Femur (tissue), 1 donor: Measurements from ENCODE around the gene SLC6A13.
"Not testable (repeated sequence)": the region's sequence is repeated elsewhere in the genome, so short reads cannot be mapped to it uniquely, and the experiment has no call there.

ENCODE experiments used
- DNase-seq: peaks from one replicate; pipeline ENCODE4 v3.0.0-alpha.2; 2017

Gene SLC6A13

DNA sequence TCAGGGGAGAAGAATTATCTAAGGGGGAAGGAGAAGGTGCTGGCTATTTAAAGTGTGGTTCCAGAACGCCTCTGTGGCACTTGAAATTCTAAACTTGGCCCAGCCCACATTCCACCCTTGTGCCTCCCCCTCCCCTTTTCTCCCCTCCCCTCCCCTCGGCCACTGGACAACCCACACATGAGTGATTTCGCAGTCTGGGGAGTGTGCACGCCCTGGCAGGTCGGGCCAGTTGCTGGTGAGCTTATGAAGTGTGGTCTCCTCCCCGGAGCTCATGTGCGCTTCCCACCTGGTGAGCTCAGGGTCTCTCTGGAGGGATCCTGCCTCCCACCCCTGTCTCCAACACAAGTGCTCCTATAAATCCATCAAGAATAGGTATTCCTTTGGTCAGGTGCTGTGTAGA lies at the start of gene SLC6A13:
Gene SLC6A13 (minus strand): TSS at position 20 of the 400 bp plus-strand sequence. CDS start 2,784 bp downstream, outside the sequence.
- DNase-seq = peak; percentile 47

DNA sequence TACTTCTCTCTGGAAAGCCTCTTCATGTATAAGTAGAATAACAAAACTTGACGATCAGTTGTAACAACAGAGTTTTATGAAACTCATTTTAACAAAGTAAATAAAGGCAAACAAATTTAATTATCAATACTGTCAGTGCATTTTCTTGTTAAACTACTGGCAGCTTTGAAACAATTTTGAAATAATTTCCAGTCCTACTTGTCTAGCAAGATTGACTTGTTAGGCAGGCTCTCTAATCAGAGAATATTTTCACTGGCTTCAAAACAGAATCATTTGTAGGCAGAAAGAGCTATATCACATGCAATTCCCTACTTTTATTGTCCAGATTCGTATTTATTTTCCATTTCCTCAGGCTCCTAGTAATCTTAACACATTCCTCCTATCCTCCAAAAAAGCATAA lies 45.9 kb upstream of the SLC6A13 start:
- DNase-seq = no peak

DNA sequence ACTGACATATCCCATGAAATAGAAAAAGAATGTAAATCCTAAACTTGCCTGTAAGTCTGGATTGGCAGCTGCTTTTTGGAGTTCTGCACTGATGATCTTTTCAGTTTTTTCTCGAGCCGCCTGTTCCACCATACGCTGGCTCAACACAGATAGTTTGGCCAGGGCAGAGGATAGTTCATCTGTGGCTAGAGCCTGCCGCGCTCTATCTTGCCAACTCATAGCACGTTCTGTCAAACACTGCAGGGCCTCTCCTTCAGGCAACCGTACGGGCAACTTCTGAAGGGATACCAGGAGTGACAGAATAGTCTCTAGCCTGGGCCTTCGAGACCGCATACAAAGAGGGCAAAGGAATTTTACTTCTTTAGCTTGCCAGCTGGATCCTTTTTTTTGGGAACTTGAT lies 44.8 kb upstream of the SLC6A13 start:
- DNase-seq = no peak

DNA sequence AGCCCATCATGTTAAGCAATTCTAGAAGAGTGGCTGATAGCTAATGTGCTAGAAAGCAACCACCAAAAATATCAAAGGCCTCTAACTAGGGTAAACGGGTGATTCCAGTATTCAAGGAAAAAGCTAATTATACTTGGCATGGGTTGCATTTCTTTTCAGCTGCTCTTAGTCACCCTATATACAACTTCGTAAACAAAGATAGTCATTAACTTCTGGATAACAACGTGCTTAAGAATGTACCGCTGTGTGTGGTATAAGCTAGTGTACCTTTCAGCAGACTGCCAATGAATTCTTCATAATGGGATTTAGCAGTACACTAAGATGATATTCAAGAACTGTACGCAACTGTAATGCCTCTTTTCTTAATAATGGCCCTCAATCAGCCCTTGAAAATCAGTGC lies 42.2 kb upstream of the SLC6A13 start:
- no peak for DNase-seq

DNA sequence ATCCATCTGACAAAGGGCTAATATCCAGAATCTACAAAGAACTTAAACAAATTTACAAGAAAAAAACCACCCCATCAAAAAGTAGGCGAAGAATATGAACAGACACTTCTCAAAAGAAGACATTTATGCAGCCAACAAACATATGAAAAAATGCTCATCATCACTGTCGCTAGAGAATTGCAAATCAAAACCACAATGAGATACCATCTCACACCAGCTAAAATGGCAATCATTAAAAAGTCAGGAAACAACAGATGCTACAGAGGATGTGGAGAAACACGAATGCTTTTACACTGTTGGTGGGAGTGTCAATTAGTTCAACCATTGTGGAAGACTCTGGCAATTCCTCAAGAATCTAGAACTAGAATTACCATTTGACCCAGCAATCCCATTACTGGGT lies 40.1 kb upstream of the SLC6A13 start:
- not testable (repeated sequence) for DNase-seq

DNA sequence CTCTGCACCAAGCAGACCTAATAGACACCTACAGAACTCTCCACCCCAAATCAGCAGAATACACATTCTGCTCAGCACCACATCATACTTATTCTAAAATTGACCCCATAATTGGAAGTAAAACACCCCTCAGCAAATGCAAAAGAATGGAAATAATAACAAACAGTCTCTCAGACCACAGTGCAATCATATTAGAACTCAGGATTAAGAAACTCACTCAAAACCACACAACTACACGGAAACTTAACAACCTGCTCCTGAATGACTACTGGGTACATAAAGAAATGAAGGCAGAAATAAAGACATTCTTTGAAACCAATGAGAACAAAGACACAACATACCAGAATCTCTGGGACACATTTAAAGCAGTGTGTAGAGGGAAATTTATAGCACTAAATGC lies 37.5 kb upstream of the SLC6A13 start:
- not testable (repeated sequence) for DNase-seq

DNA sequence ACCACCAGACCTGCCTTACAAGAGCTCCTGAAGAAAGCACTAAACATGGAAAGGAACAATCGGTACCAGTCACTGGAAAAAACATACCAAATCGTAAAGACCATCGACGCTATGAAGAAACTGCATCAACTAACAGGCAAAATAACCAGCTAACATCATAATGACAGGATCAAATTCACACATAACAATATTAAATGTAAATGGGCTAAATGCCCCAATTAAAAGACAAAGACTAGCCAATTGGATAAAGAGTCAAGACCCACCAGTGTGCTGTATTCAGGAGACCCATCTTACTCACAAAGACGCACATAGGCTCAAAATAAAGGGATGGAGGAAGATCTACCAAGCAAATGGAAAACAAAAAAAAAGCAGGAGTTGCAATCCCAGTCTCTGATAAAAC lies 36.9 kb upstream of the SLC6A13 start:
- DNase-seq = not testable (repeated sequence)

DNA sequence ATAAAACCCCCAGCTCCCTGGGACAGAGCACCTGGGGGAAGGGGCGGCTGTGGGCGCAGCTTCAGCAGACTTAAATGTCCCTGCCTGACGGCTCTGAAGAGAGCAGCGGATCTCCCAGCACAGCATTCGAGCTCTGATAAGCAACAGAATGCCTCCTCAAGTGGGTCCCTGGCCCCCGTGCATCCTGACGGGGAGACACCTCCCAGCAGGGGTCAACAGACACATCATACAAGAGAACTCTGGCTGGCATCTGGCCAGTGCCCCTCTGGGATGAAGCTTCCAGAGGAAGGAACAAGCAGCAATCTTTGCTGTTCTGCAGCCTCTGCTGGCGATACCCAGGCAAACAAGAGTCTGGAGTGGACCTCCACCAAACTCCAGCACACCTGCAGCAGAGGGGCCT lies 35.4 kb upstream of the SLC6A13 start:
- DNase-seq = not testable (repeated sequence)

DNA sequence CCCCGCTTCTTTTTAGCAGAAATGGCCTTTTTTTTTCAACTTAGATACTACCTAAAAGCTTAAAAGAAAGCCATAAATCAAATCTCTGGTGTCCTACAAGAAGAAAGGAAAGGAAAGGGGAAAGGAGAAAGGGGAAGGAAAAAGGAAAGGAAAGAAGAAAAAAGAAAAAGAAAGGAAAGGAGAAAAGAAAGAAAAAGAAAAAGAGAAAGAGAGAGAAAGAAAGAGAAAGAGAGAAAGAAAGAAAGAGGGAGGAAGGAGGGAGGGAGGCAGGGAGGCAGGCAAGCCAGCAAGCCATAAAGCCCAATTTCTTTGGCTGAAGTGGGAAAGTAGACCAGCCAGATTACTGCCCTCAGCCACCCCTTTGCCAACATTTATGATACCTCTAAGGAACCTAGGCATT lies 32.5 kb upstream of the SLC6A13 start:
- no peak for DNase-seq

DNA sequence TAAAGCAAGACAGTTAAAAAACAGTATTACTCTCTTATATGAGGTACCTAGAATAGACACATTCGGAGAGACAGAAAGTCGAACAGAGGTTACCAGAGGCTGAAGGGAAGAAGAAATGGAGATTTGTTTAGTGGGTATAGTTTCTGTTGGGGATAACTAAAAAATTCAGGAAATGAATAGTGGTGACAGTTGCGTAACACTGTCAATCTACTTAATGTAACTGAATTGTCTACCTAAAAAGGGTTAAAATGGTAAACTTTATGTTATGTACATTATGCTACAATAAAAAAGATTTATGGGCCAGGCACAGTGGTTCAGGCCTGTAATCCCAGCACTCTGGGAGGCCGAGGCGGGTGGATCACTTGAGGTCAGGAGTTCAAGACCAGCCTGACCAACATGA lies 30.6 kb upstream of the SLC6A13 start:
- no peak for DNase-seq

DNA sequence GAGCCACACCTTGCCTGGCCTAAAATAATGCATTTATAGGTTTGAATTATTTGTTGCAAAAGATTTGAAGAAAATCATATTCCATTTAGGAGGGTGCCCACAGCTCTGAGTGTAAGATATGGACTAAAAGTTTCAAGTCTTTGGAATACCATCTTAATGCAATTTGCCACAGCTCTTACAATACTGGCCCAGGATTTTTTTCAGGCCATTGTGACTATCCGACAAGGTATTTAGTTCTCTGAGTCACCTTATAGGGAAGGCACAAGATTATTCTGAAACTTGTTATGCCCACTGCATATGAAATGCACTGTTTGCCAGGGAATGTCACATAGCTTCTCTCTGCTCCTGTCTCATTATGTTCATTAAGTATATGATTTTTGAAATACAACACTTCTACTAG lies 29.6 kb upstream of the SLC6A13 start:
- no peak for DNase-seq

DNA sequence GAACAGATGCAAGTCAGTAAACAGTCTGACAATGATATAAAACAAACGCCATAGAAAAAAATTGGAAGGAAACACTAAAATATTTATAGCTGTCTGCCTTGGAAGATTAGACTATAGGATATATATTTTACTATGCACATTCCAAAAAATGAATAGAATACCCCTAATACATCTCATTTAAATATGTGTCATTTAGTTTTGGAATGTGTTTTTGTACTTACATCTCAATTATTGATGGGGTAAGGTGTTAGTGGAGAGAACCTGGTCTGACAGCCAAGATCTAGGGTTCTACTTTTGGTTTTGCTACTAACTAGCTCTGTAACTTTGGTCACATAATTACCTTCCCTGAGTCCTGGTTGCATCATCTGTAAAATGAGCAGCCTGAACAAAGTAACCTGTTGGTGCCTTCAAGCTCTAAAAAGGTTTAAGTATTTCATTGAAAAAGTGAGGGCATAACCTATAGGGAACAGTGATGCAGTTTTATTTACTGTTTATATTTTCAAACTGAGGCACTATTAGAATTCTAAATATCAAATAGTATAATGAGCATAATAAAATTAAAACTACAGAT lies 28.6 kb upstream of the SLC6A13 start:
- DNase-seq = no peak

DNA sequence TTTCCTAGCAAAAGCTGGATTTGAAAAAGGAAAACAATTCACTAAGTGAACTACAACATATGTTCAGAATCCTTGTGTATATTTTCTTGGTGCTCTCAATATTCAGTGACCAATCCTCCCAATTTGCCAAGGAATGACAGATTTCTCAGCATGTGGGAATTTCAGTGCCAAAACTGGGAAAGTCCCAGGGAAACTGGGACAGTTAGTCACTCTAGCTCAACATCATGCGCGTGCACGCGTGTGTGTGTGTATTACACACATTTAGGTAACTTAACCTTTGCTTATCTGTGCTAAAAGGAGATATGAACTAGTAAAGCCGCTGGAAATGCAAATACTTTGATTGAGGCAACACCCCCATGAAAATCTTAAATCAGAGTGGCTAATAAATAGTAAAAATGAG lies 26.1 kb upstream of the SLC6A13 start:
- DNase-seq = no peak

DNA sequence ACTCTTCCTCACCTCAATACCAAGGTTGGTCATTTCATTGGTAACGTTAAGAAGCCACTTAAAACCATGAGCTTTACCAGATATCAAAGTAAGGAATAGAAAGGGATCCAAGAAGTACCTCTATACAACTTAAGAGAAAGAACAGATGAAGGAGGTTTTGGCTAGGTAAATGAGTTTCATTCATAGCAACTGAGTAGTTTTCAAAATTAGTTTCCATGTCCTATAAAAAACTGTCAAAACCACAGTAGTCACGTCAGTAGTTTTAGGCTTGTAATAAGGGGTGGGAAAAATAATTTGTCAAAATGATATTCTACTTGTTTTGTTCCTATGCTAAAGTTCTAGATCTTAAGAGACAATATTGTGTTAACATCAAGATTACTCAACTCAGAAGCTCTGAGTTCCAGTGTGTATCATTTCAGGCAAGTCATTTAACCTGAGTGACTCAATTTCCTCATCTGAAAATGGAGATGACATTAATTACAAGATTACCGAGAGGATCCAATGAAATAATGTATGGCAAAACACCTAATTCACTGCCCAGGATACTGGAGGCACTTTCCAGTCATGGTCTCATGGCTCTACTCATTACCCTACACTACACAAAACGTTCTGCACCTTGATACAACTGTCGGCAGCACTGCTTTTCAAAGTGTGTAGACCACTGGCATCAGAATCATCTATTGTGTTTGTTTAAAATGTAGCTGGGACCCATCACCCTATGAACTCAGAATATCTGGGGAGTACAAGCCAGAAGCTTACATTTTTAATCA lies 24.1 kb upstream of the SLC6A13 start:
- DNase-seq = no peak

DNA sequence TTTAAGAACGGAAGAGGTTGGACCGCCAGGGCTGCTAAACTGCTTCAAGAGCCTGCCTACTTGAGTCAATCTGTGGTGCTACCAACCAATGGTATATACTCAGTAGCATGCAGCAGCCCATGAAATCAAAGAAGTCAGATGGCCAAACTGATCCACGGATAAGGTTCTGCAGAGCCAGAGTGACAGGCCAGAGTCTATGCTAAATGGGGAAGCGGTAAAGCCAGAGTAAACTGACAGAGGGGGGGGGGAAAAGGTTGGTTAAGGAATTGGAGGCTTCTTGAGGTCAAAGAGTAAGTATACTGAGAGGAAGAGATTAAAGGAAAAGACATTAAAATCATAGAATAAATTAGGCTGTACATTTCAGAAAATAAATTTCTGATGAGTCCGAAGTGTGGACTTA lies 15.4 kb upstream of the SLC6A13 start:
- DNase-seq = no peak

DNA sequence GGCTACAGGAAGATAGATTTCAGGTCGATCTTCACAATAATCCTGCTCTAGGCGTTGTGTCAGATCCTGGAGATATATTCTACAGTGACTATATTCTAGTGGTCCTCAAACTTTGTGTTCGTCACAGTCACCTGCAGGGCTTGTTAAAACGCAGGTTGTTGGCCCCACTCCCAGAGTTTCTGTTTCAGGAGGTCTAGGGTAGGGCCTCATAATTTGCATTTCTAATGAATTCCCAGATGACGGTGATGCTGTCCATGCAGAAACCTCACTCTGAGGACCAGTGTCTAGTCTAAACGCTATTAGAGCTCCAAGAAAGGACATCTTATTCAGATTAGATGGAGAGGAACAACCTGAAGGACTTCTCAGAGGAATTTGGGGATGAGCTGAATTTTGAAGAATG lies 13.2 kb upstream of the SLC6A13 start:
- no peak for DNase-seq

DNA sequence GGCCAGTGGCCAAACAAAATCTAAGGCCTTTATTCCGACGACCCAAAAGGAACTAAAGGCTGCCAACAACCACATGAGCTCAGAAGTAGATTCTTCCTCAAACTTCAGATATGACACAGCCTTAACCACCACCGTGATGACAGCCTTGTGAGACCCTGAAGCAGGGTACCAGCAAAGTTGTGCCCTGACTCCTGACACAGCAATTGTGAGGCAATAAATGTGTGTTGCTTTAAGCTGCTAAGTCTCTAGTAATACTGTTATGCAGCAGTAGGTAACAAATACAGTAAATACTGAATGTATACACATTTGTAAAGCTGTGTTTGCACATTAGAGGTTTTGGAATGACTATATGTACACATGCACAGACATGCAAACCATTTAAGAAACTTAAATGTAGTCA lies 10.7 kb upstream of the SLC6A13 start:
- no peak for DNase-seq

DNA sequence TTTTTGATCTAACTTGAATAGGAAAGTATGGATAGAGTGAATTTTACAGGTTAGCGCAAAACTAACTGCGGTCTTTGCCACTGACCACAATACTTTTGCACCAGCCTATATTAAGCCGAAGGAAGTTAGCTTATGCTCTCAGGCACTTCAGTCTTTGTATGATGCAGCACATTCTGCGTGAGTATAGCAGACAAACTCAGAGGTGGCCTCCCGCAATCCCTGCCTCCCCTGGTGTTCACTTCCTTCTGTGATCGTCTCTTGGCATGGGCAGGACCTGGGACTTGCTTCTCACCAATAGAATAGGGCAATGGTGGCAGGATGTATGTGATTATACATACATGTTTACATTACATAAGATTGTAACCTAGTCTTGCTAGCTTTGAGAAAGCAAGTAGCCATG lies 10.3 kb upstream of the SLC6A13 start:
- no peak for DNase-seq

DNA sequence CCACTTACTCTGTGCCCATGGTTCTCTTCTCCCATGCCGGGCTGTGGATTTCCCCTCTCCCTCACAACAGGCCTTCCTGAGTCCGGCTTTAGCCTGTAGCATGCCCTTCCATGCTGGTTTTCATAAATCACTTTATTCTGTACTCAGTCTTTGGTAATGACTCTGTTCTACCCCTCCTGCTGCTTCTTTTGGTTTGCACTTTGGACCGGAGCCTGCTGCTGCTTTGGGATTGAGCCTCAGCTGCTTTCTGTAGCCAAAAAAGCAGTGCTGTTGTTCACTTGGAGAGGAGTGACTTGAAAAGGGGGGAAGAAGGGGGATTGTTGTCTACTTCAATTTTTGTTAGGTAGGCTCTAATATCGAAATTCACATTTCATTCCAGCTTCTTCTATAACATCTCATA lies 8.5 kb upstream of the SLC6A13 start:
- DNase-seq = peak; percentile 63

DNA sequence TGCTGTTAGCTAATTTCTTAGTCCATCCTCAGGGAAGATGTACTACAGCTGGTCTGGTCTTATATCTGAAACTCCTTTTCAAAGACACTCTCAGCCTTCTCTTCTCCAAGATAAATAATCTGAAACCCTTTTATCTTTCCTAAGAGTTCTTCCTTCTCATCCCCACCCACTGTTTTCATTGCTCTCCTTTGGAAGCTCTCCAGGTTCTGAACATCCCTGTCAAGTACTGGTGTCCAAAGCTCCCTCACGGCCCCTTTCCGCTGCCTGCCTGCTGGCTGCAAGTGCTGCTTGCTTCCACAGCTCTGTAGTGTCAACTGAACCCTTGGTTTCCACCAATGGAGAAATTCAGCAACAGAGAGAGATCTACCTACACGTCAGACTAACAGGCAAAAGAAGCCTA lies 6.6 kb upstream of the SLC6A13 start:
- no peak for DNase-seq

DNA sequence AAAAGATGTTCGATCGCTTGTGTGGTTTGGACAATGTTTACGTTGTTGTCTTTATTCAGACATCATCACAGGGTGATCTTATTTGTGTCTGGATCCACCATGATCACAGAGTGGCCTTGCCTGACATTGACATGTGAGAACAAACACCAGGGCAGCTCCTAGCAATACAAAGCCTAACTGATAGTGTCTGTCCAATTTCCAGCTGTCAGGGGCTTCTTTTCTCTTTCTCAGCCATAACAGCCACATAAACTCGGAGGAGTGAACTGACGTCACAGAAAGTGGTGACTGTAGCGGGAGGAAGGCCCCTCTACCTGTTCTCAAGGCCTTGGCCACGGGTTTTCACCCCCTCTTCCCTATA lies 5.8 kb upstream of the SLC6A13 start:
- no peak for DNase-seq

DNA sequence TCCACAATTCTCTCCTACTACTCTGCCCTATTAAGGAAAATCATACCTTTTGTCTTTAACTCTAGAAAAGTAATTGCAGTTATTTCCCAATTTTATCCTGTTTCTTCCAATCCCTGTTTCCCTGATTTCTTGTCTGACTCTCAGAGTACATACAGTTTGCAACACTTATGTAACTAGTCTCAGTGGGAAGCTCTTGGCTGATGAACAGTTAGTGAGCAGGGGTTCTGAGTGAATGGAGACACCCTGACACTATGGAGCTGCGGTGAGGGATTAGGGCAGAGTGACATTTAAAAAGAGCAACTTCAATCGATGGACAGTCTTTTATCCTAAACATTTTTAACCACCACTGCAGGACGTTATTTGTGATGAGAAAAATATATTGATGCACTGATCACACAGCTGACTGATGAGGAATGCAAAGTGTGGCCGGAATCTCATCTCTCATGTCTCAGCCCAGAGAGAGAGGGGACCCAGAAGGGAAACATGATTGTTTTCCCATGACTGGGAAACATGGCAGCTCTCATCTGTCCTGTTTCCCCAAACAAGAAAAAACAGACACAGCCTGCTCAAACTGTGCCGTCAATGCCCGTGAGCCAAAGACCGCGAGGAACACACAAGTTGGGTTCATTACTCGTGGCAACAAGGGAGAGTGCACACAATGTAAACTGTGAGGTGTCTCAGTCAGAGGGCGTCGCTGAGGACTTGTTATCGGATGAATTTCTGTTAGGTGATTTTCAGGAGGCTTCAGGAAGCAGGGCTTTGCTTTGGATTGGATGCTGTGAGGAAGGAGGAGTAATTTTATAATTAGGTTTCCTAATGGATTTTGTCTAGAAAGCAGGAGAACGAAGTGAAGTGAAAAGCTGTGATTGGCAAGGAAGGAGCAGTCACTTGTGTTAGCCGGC lies 5.2 kb upstream of the SLC6A13 start:
- no peak for DNase-seq

DNA sequence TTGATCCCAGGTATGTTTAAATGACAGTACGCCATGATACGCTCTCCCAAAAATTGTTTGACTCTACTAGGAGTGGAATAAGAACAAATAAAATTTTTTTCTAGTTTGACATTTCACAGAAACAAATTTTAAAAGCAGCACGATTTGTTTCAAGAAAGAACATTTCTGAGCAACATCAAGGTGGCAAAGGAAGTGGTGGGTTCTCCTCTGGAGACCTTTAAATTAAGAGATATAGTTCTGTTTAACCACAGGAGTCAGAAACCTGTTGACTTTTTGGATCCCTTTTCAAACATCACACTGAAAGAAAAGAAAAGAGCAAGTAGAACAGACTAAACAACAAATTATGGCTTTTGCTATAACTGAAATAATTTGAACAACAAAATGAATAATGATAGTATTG lies 2.5 kb upstream of the SLC6A13 start:
- no peak for DNase-seq

DNA sequence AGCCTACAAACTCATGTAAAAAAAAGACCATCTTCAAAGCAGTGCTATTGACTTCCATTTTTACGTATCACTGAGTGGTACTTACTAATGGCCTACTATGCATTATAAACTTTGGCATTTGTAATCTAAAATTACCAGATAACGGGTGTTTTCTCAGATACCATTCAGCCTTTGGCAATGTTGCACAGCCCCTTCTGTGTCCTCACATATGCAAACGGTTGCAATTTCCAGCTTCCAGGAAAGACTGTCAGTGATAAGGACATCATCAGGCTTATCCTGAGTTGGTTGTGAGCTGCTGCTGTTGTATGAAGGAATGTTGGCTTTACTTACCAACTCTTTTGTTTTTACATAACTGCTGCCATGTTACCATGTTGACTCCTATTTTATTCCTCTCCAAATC lies 1.6 kb upstream of the SLC6A13 start:
- no peak for DNase-seq
